T-helper 2 cell treated with Interferon-gamma antibody and Interleukin-4, amounts not matched to agents 100 ng/mL and 5 ng/mL, for 36 hours (primary cell): ENCODE data around the gene KLHL14. TPM values are rescaled to one million over a fixed set of nuclear protein-coding genes. Genes with fewer than 3 reads are reported as not detected.

Experiments
- intact Hi-C: fragments of 100-400 bp; cut with micrococcal nuclease; formaldehyde crosslinking; loops from one replicate; pipeline ENCODE4 v1.15.1; 2023
- total RNA-seq: library from RNA; stranded (reverse); gene quantifications from 2 replicates; pipeline ENCODE4 v1.2.3, GENCODE V29; 2022

The KLHL14 gene
- total RNA-seq, 1 donor from 2014 or later = not detected

DNA sequence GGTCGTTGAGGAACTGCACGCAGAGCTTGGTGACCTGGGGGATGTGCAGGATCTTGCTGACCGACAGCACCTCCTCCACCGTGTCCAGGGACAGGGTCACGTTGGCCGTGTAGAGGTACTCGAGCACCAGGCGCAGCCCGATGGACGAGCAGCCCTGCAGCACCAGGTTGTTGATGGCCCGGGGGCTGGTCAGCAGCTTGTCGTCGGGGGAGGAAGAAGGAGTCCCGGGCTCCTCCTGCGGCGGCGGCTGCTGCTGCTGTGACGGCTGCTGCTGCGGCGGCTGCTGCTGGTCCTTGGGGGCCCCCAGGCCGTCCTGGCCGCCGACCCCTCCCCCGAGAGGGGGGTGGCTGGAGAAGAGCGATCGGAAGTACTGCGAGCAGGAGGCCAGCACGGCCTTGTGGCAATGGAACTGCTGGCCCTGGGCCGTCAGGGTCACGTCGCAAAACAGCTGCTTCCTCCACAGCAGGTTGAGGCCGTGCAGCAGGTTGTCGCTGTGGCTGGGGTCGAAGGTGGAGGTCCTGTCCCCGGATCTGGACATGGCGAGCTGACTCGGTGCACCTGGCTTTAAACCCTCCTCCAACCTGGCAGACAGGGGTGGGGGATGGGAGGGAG lies 2.7 kb downstream of the KLHL14 start:
- intact Hi-C loops = no loop called here

DNA sequence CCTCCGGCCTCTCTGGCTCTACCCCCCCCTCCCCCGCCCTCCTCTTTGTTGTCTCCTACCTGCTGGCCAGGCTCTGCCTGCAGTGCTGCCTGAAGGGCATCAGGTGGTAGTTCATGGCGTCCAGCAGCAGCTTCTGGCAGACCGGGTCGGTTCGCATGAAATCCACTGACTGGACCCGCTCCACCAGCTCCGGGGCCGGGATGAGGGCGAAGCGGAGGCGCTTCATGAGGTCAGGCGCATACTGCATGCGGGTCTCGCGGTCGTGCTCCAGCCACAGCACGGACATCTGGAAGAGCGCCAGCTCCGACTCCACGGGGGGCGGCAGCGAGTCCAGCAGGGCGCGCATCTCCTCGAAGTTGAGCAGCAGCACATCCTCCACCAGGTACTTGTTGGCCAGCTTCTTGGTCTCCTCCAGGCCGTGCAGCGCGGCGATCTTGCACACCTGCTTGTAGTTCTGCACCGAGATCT lies 3.2 kb downstream of the KLHL14 start:
- intact Hi-C loops = no loop called here

GRCh38 chr18:32769071-32769585 lies 3.7 kb downstream of the KLHL14 start:
- intact Hi-C loops = no loop called here

GRCh38 chr18:32767400-32767799 lies 5.4 kb downstream of the KLHL14 start:
- intact Hi-C loops = no loop called here

- intact Hi-C loops = no loop called here
Measured at GRCh38 chr18:32764611-32765244, 8.1 kb downstream of the KLHL14 start.

DNA sequence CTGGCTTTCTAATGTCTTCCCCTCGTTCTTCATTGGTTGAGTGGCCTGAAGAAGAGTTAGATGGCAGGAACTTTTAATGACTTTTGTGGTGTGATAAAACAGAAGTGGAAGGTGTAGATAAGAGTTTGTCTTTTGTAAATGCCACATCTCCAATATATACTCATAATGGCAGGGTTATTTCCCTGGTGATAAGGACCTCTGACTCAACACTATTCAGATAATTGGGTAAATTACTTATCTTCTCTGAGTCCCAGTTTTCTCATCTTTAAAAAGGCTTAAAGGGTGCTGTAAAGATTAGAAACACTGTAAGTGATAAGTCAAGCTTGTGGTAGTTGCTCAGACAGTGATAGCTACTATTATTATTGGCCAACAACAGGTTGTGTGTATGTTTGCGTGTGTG lies 9.5 kb downstream of the KLHL14 start:
- intact Hi-C loops = no loop called here

DNA sequence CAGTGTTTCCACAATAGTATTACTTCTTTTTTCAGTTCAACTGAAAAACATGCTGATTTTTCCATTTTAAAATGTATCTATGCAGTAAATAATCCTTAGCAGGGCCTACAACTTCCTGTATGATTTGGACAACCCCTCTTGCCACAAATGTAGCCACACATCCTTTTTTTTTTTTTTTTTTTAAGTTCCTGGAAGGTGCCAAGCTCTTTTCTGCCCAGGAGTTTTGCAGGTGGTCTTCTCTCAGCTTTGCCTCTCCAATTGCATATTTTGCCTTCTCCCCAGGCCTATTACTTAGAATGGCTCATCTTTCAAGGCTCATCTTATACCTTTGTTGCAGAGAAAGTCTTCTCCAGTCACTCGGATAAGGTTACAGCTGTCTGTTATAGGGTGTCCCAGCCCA lies 11.6 kb downstream of the KLHL14 start:
- intact Hi-C loops = no loop called here

DNA sequence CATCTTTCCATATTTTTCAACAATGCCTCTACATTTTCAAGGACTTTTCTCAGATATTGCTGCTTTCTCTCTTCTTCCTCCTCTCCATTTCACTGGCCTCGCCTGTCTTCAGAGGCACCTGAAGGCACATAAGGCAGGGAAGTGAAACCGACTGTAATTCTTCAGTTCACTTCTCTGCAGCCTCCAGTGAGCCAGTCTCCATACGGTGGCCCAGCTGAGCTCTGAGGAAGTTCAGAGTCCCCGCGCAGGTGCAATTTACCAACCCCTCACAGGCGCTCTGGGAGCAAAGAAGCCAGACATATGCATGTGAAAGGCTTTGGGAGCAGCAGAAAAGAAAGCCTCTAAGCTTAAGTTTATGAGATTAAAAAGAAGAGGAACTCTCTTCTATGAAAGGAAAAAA lies 12.4 kb downstream of the KLHL14 start:
- intact Hi-C loops = no loop called here

DNA sequence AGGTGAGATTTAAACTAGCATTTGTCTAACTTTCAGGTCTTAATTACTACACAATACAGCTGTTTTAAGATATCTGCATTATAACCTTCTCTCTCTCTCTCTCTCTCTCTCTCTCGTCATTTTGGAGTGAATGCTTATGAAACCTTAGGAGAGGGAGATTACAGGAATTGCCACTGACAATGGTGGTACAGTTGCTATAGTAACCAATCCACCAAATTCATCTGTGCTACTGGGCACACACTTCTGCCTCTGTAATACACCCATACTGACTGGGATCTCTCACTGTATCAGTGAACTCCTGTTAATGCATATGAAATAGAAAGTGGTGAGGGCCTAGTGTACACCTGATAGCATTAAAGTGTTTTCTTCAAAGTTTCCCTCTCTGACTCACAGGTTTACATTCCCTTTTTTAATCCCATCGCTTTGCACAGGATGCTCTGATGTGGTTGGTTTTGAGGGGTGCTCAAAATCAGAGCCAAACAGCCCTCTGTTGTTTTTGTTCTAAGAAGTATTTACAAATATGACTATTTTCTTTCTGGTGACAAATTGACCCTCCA lies 13.1 kb downstream of the KLHL14 start:
- intact Hi-C loops = no loop called here

DNA sequence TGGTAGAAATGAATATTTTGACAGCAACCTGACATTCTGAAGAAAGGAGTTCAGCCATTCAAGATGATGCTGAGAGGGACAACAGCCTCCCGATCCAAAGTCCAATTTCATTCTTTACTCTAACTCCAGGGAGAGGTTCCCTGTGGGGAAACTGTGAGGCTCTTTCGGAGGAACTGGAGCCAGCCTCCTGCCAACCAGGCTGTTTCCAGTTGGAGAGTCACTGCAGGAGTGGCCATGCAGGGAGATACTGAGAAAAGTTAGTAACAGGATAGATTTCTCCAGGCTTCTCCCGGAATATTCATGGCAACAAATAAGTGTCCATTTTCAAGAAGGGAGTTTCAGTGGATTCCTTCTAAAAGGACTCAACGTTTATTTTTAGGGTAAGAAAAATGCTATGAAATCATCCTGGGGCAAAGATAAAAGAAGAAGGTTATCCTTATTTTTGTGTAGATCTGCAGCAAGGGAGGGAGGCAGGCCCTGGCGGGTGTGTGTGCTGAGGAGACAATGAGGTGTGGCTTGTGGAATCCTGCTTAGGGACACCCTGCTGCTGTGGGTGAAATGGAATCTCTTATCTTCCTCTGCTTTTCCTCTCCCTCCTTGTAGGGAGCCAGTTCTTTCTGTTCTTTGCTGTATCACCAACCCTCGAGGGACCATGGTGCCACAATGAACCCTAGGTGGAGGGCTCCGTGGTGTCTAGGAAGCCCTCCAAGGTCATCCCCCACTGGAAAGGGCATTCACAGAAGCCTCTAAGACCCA lies 18.1 kb downstream of the KLHL14 start:
- intact Hi-C loops = no loop called here

DNA sequence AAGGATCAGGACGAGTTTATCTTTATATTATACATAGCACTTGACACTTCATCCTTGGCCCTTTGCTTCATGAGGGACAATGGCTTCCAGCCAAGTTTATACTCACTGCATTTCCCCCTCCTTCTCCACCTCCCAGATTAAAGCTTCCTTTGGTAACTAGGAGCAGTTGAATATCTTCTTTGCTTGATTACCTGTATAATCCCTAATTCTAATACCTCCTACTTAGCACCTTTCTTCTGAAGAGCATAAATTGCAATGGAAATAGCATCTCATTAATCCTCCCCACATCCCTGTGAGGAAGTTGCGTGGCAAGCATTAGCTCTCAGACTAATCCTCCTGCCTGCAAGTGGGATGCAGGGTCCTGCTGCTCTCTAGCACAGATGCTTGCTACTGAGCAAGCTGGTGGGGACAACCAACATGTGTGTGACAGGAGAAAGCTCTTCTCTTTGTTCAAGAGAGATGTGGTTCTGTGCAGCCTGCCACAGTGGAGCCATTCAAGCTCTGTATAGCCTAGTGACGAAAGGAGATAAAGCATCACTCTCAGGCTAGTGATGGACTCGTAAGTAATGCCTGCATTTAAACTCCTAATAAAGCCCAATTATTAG lies 19.1 kb downstream of the KLHL14 start:
- intact Hi-C loops = no loop called here

DNA sequence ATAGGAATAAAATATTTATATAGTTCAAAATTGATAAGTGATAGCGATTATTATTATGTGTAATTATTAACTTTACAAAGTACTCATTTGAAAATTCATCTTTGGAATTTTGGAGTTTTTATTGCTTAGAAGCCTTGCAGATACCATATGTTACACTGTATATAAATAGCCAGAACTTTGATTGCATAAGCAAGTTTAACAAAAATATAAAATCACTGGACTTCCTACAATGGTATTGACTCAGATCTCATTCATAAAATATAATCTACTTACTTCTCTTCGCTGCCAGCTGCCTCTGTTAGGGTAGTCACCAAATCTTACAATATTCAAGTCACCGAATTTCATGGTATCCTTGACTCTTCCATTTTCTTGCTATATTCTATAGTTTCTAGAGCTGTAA lies 22.5 kb downstream of the KLHL14 start:
- intact Hi-C loops = no loop called here

- intact Hi-C loops = no loop called here
Measured at GRCh38 chr18:32749809-32750208, 23.0 kb downstream of the KLHL14 start.

GRCh38 chr18:32742579-32742978 lies 30.2 kb downstream of the KLHL14 start:
- intact Hi-C loops = no loop called here

GRCh38 chr18:32735781-32736180 lies 37.0 kb downstream of the KLHL14 start:
- intact Hi-C loops = no loop called here

DNA sequence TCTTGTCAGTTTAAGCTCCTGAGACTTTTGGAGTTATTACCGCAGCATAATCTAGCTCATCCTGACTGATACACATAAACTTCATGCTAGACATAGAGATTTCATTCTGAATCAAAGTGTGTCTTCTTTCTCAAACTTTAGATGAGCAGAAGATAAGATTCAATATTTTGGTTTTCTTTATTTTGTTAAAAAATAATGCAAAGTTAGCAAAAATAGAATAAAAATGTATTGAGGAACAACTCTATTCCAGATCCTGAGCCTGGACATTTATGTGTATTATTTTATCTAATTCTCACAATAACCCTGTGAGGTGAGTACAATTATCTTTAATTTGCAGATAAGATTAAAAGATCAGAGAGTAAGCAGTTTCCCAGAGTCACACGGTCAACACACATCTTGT lies 38.4 kb downstream of the KLHL14 start:
- intact Hi-C loops = no loop called here

DNA sequence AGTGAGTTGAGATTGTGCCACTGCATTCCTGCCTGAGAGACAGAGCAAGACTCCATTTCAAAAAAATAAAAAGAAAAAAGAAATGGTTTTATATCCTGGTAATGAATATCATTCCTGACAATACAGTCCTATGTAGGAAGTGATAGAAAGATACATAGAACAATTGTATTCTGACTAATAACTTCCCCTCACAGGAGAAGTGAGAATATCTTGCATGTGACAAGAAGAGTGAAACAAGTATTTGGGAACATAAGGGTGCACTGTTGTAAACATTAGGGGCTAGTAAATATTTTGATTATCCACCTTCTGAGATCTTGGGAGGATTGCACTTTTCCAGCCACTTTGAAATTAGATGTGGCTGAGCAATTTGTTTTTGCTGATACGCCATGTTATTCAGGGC lies 40.7 kb downstream of the KLHL14 start:
- intact Hi-C loops = no loop called here

DNA sequence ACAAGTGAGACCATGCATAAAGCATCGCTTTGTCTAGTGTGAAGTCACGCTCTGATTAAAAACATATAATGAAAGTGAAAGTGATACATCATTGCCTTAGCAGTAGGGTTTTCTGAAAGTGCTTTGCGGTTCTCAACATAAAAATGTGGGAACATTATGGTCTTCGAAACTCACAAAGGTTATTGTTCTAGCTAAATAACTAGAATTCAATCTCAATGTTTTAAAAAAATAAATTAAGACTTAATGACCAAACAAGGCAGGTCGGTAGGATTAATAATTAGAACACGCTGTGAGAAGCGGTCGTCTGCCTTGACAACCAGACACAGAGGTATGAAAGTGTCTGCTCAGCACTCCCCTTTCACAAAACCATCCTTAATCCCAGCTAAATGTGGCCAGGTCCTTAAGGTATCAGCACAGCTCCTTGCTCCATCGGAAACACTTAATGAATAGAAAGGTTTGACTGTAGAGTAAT lies 42.2 kb downstream of the KLHL14 start:
- intact Hi-C loops = no loop called here

DNA sequence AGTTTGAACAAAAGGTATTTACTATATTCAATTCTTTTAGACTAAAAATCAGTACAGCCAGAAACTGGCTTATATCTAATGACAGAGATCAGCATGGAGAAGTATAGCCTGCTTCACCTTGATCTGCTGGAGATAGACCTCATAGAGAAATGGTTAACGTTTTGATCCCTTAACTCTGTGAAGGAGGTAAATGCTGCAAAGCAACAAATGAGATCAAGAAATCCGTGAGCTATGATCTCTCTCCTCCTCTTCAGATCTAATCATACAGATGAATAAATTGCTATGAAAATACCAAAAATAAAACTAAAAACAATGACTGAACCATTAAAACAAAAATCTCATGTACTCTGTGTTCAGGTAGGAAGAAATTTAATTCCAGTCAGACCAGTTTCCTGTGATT lies 42.8 kb downstream of the KLHL14 start:
- intact Hi-C loops = no loop called here

- intact Hi-C loops = no loop called here
Measured at GRCh38 chr18:32724071-32724749, 48.6 kb downstream of the KLHL14 start.

GRCh38 chr18:32722279-32722678 lies 50.5 kb downstream of the KLHL14 start:
- intact Hi-C loops = no loop called here
